NCI-H2107 treated with DMSO at 0.1 percent for 48 hours (cell line): ENCODE data around the gene CRKL.

Experiments used
- DNase-seq: peaks from one replicate; lab custom pipeline; 2025; ENCODE audit not compliant: unreplicated experiment; lab: John Stamatoyannopoulos, UW

Gene CRKL

GRCh38 chr22:20980523-20980922, 63.3 kb downstream of the CRKL start:
- no peak for DNase-seq

- DNase-seq: no peak
Observed at GRCh38 chr22:20980938-20981722, 63.9 kb downstream of the CRKL start.

- DNase-seq: no peak
Observed at GRCh38 chr22:20981787-20982562, 64.8 kb downstream of the CRKL start, which contains the start of gene LZTR1. TSS of gene LZTR1 (plus strand) at chr22:20982297. CDS start at chr22:20982372, 75 bp downstream.

GRCh38 chr22:20982563-20982882, 65.3 kb downstream of the CRKL start:
- DNase-seq: no peak

- no peak for DNase-seq
Observed at GRCh38 chr22:20983081-20983771, 66.0 kb downstream of the CRKL start.

GRCh38 chr22:20985720-20986119, 68.5 kb downstream of the CRKL start:
- DNase-seq: no peak

- DNase-seq: no peak
Observed at GRCh38 chr22:20986365-20986764, 69.2 kb downstream of the CRKL start.

GRCh38 chr22:20987375-20987774, 70.2 kb downstream of the CRKL start:
- no peak for DNase-seq

GRCh38 chr22:20988573-20989322, 71.5 kb downstream of the CRKL start:
- no peak for DNase-seq

- DNase-seq: no peak
Observed at GRCh38 chr22:20989323-20990138, 72.3 kb downstream of the CRKL start.

GRCh38 chr22:20990184-20991180, 73.3 kb downstream of the CRKL start:
- no peak for DNase-seq

- no peak for DNase-seq
Observed at GRCh38 chr22:20991252-20992055, 74.2 kb downstream of the CRKL start.

GRCh38 chr22:20992056-20992442, 74.8 kb downstream of the CRKL start:
- no peak for DNase-seq

- DNase-seq: no peak
Observed at GRCh38 chr22:20992456-20993303, 75.5 kb downstream of the CRKL start.

GRCh38 chr22:20993304-20994127, 76.3 kb downstream of the CRKL start:
- DNase-seq: no peak

GRCh38 chr22:20994128-20994901, 77.1 kb downstream of the CRKL start:
- DNase-seq: no peak
